Measurements from ENCODE around the gene TMTC2.

The TMTC2 gene

GRCh38 chr12:83039413-83039812 is 352.7 kb downstream of the TMTC2 start:
- no peak for TF ChIP-seq GATA3 (IDR thresholded peaks at IDR 0.05; ENCODE audit: low read depth, low read length)
- TF ChIP-seq GATA2 (IDR thresholded peaks at IDR 0.05; ENCODE audit: low read depth, low read length), result no peak

DNA sequence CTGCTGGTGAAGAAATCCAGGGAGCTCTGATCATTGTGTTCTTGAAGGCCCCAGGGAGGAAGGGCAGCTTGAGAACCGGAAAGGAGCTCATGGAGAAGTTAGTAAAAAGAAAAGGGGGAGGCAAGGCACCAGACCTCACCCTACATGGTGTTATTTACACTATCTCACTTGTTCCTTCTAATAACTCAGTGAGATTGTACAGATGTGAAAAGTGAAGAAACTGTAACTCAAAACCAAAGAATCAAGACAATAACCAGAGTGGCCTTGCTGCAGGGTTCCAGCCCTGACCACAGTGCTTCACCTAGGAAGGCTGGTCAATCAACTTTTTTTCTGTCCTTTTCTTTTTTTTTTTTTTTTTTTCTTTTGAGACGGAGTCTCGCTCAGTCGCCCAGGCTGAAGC is 353.6 kb downstream of the TMTC2 start:
- TF ChIP-seq GATA2 (IDR thresholded peaks at IDR 0.05; ENCODE audit: low read depth, low read length), result no peak
- no peak for TF ChIP-seq GATA3 (IDR thresholded peaks at IDR 0.05; ENCODE audit: low read depth, low read length)

DNA sequence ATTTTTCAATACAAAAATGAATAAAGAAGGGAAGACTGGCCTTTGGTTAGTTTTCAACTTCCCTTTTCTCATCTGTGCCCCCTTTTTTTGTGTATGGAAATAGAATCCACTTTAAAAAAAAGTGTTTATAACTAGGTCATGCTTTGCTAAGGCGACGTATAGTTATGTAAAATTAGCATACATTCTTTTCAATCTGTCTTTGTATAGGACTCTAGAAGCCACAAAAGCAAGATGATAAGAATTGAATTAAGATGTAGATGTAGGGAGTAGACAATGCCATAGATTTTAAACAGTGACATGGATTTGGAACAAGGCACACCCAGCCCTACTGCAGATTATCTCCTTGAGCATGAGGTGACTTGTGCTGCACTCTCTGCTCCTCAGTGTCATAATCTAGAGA is 354.3 kb downstream of the TMTC2 start:
- no peak for TF ChIP-seq GATA2 (IDR thresholded peaks at IDR 0.05; ENCODE audit: low read depth, low read length)
- no peak for TF ChIP-seq GATA3 (IDR thresholded peaks at IDR 0.05; ENCODE audit: low read depth, low read length)

DNA sequence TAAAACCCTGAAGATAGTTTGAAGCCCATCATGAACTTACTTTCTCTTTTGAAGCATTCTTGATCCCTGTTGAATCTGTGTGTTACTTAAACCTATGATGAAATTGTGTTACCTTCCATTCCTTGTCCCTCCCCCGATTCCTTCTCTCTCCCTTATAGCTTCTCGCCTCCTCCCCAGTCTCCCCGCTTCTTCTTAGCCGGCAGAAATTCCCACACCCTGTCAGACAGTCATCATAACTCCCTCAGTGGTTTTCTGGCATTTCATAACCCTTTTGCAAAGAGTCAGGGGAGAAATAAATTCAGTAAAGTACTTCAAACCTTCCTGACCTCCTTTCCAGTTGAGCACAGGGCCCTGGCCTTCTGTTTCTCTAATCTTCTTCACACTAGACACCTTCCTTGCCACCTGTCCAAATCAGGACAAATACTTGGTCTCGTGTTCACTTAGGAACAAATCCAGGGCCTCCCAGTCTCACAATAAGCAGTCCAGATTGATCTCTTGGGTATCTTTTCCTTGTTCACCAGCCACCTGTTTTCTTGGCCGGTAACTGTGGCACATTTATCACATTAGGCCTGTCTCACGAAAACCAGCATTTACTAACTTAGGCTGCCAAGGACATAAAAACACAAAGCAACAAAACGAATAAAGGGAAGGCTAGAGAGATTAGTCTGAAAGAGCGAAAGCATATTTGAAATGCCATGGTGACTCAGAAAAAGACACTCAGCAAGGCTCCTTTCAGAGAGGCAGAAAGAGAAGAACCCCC is 355.9 kb downstream of the TMTC2 start:
- no peak for TF ChIP-seq GATA3 (IDR thresholded peaks at IDR 0.05; ENCODE audit: low read depth, low read length)
- no peak for TF ChIP-seq GATA2 (IDR thresholded peaks at IDR 0.05; ENCODE audit: low read depth, low read length)

DNA sequence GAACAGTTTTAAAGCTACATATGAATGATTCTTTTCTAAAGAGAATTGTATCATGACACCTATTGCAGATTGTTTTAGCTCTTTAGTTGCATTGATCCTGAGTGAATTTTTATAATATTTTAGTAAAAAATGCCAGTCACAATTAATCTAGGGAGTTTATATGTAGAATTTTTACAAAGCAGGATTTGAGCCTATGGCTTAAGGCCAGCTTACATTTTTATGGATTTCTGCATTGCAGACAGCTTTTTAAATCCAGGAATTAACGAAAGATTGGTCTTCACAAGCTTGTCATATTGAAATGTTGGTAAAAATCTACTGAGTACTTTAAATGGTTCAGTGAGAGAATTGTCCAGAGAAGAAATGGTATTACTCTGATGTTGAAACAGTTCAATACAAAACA is 358.0 kb downstream of the TMTC2 start:
- no peak for TF ChIP-seq GATA2 (IDR thresholded peaks at IDR 0.05; ENCODE audit: low read depth, low read length)
- TF ChIP-seq GATA3 (IDR thresholded peaks at IDR 0.05; ENCODE audit: low read depth, low read length), result no peak

- TF ChIP-seq GATA2 (IDR thresholded peaks at IDR 0.05; ENCODE audit: low read depth, low read length) (no peak), GATA3 (IDR thresholded peaks at IDR 0.05; ENCODE audit: low read depth, low read length) (no peak)
Observed at GRCh38 chr12:83046019-83046418, 359.3 kb downstream of the TMTC2 start.

- TF ChIP-seq GATA3 (IDR thresholded peaks at IDR 0.05; ENCODE audit: low read depth, low read length) (no peak), GATA2 (IDR thresholded peaks at IDR 0.05; ENCODE audit: low read depth, low read length) (no peak)
Observed at GRCh38 chr12:83049306-83049705, 362.6 kb downstream of the TMTC2 start.

DNA sequence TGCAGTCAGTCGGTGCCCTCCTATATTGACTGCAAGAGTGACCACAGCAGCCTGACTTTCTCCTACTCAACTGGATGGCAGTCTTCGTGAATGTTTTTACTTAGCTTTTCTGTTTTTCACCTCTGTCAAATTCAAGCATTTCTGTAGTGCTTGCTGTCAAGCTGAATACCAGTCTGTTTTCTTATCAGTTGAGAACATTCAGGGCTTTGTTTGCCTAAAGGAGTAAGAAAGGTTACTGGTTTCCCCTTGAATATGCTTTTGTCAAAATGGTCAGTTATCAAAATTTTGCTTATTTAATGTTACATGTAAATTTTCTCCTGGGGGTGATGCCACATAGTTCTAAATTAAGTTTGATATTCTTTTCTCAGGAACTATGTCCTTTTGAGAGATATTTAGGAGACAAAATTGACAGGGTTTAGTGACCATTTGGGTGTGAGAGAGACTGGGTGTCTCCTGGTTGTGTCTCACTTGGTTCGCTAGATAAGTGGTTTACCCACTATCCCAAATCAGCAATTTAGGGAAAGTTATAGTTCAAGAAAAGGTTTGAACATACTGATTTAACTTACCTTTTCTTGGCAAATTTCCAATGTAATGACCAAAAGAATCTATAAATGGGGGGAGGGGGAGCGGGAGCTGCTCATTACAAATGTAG is 366.3 kb downstream of the TMTC2 start:
- no peak for TF ChIP-seq GATA3 (IDR thresholded peaks at IDR 0.05; ENCODE audit: low read depth, low read length)
- no peak for TF ChIP-seq GATA2 (IDR thresholded peaks at IDR 0.05; ENCODE audit: low read depth, low read length)

DNA sequence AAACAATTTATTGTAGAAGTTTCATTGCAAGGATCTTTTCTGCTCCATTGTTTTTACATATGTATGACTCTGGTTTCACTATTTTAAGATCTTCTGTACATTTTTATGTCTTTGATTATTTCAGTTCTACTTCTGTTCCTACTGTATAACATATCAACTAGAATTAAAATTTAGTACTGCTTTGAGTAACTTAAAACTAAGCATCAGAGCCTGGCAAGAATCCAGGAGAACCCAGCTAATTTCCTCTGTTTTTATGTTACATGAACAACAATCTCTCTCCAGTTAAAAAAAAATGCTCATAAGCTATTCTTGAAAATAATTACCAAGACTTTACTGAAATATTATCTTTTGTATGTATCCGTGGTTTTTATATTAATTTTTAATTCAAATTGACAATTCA is 370.7 kb downstream of the TMTC2 start:
- TF ChIP-seq GATA2 (IDR thresholded peaks at IDR 0.05; ENCODE audit: low read depth, low read length) (no peak), GATA3 (IDR thresholded peaks at IDR 0.05; ENCODE audit: low read depth, low read length) (no peak)

DNA sequence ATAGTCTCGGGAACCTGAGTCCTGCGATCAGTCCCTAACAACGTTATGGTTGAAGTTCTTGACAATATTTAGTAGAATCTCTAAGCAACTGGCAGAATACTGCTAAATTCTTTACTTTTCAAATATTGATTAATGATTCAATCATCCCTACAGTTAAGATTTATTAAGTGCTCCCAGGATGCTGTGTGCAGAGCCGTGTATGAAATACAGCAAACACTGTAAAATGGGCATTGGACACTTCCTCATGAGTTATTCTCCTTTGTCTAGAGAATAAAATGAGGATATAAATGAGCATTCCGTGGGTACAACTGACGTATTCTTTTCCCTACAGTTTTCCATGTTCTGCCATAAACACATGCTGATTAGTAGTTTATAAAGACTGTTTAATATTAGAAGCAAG is 372.4 kb downstream of the TMTC2 start:
- TF ChIP-seq GATA3 (IDR thresholded peaks at IDR 0.05; ENCODE audit: low read depth, low read length) (no peak), GATA2 (IDR thresholded peaks at IDR 0.05; ENCODE audit: low read depth, low read length) (no peak)

GRCh38 chr12:83065562-83065961 is 378.9 kb downstream of the TMTC2 start:
- TF ChIP-seq GATA3 (IDR thresholded peaks at IDR 0.05; ENCODE audit: low read depth, low read length) (no peak), GATA2 (IDR thresholded peaks at IDR 0.05; ENCODE audit: low read depth, low read length) (no peak)

DNA sequence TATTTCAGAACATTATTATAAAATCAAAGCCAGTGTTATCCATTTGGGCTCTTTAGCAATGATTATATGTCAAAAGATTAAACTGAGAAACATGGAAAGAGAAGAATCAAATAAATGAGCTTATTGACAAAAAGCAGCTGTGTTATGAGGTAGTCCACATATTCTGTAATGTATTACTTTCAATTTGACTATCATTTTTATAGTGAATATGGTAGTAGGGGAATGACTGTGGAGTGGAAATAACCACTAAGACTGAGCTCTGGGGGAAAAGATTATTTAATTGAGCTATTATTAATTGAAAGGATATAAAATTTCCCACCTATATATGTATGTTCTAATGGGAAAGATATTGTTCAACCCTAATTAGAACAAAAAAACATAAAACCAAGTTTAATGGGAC is 381.3 kb downstream of the TMTC2 start:
- TF ChIP-seq GATA2 (IDR thresholded peaks at IDR 0.05; ENCODE audit: low read depth, low read length) (no peak), GATA3 (IDR thresholded peaks at IDR 0.05; ENCODE audit: low read depth, low read length) (no peak)

DNA sequence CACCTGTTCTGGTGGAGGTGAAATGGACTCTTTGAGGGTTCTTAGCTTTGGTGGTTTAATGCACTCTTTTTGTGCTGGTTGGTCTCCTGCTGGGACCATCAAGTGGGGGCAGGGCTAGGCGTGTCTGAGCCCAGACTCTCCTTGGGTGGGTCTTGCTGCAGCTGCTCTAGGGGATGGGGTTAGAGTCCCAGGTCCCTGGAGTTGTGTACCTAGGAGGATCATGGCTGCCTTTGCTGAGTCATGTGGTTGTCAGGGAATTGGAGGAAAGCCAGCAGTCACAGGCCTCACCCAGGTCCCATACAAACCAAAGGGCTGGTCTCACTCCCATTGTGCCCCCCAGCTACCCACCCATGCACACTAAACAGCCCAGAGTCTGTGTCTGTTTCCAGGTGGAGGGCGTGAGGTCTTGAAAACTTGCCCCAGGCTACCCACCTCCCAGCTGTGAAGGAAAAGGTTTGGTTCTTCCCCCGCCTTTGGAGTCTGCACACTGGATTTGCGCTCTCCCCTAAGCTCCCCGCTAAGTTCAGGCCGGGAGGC is 387.7 kb downstream of the TMTC2 start:
- TF ChIP-seq GATA3 (IDR thresholded peaks at IDR 0.05; ENCODE audit: low read depth, low read length), result no peak
- TF ChIP-seq GATA2 (IDR thresholded peaks at IDR 0.05; ENCODE audit: low read depth, low read length), result no peak

GRCh38 chr12:83075471-83075870 is 388.8 kb downstream of the TMTC2 start:
- TF ChIP-seq GATA2 (IDR thresholded peaks at IDR 0.05; ENCODE audit: low read depth, low read length) (no peak), GATA3 (IDR thresholded peaks at IDR 0.05; ENCODE audit: low read depth, low read length) (no peak)

- TF ChIP-seq GATA3 (IDR thresholded peaks at IDR 0.05; ENCODE audit: low read depth, low read length), result no peak
- TF ChIP-seq GATA2 (IDR thresholded peaks at IDR 0.05; ENCODE audit: low read depth, low read length), result no peak
Observed at GRCh38 chr12:83077041-83077440, 390.3 kb downstream of the TMTC2 start.
